ENCODE data around the gene EIF4A3.

The EIF4A3 gene

DNA sequence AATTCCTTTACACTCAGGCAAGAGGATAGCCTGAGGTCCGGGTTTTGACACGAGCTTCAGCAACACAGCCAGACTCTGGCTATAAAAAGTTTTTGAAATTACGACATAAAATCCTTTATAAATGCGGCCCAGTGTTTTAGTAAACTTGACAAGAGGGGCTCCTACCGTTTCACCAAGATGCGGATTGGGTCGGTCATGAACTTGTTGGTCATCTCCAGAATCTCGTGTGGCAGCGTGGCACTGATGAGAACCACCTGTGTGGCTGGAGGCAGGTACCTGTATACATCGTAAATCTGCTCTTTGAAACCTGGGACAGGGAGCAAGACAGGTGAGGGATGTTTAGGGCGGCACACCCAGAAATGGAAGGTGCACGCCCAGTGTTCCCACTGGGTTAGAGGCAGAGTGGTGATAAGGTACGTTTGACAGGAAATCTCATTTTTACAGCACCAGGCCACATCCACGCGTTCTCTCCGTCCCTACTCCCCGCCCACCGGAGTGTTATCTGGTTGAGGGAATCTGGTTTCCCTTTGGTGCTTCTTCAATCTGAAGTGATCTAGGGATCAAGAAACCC is 8.0 kb downstream of the EIF4A3 start:
- in situ Hi-C loops (cut with MboI; ENCODE audit: low sequenced_read_pairs), result no loop called here

DNA sequence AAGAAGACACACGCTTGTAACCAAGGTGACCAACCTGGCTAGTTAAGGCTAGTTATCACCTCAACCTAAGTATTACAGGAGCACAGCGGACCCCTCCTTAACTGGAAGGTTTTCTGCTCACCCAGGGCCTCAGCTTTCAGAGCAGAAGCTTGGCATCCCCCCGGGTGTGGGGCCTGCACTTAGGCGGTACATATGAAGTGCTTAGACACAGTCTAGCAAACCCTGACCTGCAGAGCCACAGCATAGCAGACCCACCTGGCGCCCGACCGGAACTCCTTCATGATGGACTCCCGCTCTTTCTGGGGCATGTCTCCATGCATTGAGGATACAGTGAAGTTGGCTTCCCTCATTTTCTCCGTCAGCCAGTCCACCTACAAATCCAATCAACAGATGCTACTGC is 9.8 kb downstream of the EIF4A3 start:
- in situ Hi-C loops (cut with MboI; ENCODE audit: low sequenced_read_pairs), result no loop called here

DNA sequence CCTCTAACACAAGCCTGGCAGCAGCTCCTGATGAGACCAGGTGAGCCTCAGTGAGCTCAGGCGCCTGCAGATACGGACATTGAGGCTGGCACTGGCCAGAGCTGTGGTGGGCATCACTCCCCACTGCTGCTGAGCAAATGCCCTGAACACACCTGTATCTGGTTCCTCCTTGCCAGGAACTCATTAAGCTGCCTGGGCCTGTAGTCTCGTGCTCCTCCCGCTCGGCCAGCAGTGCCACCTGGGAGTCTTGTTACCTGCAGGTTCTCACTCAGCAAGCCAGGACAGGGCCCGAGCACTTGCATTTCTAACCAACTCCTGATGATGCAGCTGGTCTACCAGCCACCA is 13.3 kb downstream of the EIF4A3 start:
- in situ Hi-C loops (cut with MboI; ENCODE audit: low sequenced_read_pairs), result no loop called here

DNA sequence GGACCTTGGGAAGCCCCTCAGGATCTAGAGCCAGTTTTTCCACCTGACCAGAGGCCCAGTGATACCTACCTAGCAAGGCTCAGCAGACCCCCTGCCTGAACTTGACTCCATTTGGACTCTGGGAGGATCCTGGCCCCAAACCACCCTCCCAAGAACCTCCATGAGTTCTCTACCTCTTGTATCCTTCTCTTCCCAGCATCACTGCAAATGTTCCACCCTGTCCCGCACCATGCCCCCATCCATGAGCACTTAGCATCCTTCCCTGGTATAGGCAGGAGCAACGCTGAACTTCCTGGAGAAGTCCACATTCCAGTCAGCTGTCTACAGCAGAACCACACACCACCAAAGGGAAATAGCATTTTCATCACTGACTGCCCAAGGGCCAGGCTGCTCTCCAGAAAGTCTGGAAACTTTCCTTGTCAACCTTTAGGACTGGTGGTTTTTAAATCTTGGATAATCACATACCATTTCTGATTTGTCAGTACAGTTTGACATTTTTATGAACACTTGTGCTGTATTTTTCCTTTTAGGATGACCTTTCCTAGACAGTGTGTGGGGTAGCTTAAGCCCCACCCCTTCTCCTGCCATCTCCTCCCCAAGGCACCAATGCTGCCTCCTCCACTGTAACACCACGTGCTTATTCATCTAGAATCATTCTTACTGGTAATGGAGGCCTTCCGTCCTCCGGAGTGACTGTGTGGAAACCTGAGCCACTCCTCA is 13.9 kb downstream of the EIF4A3 start:
- in situ Hi-C loops (cut with MboI; ENCODE audit: low sequenced_read_pairs), result no loop called here

DNA sequence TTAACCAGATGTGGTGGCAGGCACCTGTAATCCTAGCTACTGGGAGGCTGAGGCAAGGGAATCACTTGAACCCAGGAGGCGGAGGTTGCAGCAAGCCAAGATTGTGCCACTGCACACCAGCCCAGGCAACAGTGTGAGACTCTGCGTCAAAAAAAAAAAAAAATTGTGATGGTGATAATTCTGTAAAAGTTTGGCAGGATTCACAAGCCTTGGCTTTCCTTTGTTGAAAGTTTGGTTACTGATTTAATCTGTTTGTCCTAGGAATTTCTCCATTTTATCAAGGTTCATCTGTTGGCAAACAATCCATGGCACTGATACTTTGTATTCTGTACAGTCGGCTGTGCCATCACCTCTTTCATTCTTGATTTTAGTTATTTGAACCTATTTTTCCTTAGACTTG is 15.9 kb downstream of the EIF4A3 start:
- in situ Hi-C loops (cut with MboI; ENCODE audit: low sequenced_read_pairs), result no loop called here

DNA sequence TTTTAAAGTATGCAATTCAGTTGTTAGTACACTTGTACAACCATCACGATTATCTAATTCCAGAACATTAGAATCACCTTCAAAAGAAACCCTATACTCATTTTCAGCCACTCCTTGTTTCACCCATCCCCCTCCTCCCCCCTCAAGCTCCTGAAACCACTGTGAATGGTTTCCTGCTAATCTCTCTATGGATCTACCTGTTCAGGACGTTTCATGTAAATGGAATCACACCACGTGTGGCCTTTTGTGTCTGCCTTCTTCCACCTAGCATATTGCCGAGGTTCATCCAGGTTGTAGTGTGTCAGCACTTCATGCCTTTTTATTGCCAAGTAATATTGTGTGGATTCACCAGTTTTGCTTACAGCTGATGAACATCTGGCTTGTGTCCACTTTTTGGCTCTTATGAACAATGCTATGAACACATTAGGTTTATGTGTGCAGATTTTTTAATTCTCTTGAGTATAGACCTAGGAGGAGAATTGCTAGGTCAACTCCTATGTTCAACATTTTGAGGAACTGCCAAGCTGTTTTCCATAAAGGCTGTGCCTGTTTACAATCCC is 17.8 kb downstream of the EIF4A3 start:
- in situ Hi-C loops (cut with MboI; ENCODE audit: low sequenced_read_pairs), result no loop called here

DNA sequence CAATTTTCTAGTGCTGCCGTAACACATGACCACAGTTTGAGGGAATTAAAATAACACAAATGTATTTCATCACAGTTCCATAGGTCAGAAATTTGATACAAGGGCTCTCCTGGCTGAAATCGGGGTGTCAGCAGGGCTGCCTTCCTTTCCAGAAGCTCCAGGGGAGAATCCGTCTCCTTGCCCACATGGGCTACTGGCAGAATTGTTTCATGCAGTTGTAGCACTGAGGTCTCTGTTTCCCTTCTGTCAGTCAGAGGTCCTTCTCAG is 20.5 kb downstream of the EIF4A3 start:
- in situ Hi-C loops (cut with MboI; ENCODE audit: low sequenced_read_pairs), result no loop called here

DNA sequence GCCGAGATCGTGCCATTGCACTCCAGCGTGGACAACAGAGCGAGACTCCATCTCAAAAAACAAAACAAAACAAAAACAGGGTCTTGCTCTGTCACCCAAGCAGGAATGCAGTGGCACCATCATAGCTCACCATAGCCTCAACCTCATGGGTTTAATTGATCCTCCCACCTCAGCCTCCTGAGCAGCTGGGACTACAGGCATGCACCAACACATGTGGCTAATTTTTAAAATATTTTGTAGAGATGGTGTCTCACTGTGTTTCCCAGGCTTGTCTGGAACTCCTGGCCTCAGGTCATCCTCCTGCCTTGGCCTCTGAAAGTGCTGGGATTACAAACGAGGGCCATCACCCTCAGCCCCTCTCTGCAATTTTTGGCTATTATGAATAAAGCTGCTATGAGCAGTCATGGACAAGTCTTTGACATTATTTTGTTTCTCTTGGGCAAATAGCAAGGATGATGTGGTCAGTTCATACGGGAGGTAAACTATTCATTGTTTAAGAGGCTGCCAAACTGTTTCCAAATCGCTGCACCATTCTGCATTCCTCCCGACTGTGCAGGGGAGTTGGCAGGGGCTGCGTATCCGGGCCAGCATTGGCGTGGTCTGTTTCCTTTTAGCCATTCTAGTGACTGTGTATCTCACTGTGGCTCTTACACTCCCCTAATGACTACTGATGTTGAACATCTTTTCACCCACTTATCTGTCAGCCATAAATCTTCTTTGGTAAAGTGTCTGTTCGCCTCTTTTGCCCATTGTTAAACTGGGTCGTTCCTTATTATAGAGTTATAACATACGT is 21.1 kb downstream of the EIF4A3 start:
- in situ Hi-C loops (cut with MboI; ENCODE audit: low sequenced_read_pairs), result no loop called here

DNA sequence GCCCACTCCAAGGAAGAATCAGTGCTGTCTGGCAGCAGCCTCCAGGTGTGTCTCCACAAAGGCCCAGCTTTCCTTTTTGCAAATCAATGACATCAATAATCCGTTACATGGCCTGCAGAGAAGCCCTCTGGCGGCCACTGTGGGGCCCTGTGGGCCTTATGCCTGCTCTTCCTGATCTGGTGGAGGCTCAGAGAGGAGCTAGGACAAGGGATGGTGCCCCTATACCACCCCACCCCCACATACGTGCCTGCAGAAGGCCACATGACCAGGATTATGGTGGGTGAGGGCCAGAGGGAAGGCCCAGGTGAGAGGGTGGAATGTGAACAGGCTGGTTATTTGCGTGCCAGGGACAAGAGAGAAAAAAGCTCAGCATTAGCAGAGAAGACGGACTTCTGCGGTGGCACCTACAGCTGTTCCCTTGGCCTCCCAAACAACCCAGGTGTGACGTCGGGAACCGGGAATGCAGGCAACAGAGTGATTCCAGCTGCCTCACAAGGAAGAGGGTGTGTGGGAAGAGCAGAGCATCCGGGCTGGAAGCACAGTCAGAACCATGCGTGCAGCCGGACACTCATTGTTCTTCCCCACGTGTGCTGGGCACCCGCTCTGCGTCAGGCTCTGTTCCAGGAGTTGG is 22.5 kb downstream of the EIF4A3 start:
- in situ Hi-C loops (cut with MboI; ENCODE audit: low sequenced_read_pairs), result no loop called here

DNA sequence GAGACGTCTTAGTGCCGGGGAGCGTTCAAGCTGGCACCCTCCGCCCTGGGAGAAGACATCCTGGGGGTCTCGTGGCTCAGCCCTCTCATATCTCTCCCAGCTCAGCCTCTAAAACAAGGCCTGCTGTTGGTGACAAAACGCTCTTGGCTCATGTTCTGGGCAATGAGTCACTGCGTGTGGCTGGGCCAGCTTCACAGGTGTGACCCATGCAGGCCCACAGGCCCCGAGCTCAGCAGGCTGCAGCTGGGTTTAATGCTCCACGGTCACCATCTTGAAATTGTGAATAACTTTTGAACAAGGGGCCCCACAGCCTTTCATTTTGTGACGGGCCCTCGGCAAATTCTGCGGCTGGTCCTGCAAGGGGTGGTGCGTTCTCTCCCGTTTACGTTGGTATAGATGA is 23.1 kb downstream of the EIF4A3 start:
- in situ Hi-C loops (cut with MboI; ENCODE audit: low sequenced_read_pairs), result no loop called here

DNA sequence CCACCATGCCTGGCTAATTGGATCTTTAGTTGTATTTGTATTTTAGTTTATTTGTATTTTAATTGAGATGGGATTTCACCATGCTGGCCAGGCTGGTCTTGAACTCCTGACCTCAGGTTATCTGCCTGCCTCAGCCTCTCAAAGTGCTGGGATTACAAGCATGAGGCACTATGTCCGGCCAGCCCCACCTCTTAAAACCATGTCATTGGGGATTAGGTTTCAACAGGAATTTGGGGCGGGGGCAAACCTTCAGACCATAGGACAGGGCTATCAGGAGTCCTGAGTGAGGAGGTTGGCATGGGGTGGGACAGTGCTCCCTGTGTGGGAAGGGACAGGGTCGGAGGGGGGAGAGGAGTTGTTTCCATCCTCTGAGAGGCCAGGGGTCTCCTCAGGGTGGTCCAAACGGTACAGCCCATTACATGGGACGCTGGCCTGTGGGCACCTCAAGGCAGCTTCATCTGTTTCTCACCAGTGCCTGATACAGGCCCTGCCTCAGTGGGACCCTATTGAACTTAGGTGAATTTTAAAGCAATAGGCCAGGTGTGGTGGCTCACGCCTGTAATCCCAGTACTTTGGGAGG is 23.9 kb downstream of the EIF4A3 start:
- in situ Hi-C loops (cut with MboI; ENCODE audit: low sequenced_read_pairs), result no loop called here

DNA sequence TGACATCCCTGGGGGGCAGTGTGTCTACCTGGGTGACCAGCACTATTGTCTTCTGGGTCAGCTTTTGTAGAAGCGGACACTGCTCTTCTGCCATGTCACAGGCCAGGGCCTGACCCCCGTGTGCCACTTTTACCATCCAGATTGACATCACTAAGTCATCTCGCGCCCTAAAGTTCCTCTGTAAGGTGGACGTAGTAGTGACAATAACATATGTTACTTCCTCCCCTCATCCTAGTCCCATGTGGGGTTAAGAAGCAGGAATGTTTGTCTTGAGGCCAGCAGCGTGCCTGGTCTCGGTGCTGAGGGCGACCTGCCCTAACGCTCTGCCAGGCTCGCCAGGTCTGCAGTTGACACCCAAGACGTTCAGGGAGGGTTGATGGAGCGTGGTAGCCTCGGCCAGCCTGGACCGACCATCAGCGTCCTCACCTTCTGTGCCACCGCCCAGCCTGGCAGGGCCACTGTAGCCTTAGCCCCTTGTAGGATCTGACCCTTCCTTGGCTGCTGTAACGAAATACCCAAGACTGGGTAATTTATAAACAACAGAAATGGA is 24.8 kb downstream of the EIF4A3 start:
- in situ Hi-C loops (cut with MboI; ENCODE audit: low sequenced_read_pairs), result no loop called here

DNA sequence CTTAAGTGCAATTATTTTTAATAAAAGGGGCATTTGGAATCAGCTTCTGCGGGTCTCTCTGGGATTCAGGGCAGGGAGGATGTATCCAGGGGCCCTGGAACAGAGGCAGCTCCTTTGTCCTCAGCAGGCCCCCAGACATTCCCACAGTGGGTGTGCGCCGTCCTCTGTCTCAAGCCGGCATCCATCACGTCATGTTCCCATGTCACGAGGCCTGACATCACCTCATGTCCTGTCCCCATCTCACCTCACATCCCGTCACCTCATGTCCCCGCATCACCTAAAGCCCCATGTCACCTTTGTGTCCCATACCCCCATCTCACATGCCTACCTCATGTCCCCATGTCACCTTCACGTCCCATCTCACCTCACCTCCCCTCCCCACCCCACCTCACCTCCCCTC is 27.1 kb downstream of the EIF4A3 start:
- in situ Hi-C loops (cut with MboI; ENCODE audit: low sequenced_read_pairs), result no loop called here

DNA sequence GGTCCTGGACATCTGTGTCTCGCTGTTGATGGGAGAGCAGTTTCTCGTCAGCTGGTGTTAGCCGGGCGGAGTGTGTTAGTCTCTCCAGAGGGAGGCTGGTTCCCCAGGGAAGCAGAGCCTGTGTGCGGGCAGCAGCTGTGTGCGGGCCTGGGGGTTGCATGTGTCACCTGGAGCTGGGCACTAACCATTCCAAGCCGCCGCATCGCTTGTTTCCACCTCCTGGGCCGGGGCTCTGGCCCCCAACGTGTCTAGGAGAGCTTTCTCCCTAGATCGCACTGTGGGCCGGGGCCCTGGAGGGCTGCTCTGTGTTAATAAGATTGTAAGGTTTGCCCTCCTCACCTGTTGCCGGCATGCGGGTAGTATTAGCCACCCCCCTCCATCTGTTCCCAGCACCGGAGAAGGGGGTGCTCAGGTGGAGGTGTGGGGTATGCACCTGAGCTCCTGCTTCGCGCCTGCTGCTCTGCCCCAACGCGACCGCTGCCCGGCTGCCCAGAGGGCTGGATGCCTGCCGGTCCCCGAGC is 27.6 kb downstream of the EIF4A3 start:
- in situ Hi-C loops (cut with MboI; ENCODE audit: low sequenced_read_pairs), result no loop called here

DNA sequence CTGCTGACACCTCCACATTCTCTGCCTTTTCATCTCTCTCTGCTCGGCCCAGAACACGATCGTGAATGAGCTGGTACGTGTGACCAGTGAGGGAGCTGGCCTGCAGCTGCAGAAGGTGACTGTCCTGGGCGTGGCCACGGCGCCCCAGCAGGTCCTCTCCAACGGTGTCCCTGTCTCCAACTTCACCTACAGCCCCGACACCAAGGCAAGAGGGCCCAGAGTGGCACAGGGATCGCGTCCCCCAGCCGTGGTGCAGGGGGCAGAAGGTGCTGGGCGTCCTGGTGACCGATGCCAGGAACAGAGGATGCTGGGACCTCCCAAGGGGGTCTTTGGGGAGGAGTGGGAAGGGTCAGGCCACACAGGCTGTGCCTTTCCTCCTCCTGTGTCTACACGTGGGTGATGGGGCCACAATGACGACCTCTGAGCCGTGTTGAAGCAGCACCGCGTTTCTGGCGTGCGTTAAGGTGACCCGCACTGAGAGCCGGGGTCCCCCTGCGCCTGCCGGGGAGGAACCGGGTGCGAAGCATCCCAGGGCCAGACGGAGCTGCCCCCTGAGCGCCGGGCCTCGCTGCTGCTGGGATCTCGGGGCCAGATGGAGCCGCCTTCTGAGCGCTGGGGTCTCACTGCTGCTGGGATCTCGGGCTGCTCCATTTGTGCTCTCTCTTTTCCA is 28.2 kb downstream of the EIF4A3 start:
- in situ Hi-C loops (cut with MboI; ENCODE audit: low sequenced_read_pairs), result no loop called here

DNA sequence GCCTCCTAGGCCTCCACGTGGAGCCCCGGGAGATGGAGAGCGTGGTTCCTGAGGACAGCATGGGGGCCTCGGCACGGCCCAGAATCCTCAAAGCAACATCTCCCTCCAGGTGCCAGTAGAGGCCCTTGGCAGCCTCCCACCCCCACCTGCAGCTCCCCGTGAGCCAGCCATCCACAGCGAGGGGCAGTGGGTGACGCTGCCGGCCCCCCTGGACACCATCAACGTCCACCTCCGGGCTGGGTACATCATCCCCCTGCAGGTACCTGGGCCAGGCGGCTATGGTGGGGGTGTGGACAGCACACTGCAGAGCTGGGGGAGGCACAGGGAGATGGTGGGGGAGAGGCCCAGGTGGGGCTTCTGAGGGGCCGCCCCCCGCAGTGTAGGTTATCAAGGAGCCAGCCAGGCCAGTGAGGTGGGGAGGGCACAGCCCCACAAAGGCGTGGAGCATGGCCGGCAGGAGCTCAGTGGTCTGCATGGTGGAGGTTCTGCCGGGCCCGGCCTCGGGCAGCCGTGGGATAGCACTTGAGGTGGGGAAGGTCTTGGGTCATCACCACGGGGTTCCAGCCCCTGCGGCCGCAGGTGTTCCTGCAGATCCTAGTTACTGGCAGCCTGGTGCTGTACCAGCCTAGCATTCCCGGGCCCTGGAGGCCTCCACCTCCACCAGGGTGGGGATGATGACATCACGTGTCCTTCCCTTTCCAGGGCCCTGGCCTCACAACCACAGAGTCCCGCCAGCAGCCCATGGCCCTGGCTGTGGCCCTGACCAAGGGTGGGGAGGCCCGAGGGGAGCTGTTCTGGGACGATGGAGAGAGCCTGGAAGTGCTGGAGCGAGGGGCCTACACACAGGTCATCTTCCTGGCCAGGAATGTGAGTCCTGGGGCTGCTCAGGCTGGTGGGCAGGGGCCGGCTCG is 29.2 kb downstream of the EIF4A3 start:
- in situ Hi-C loops (cut with MboI; ENCODE audit: low sequenced_read_pairs), result no loop called here

DNA sequence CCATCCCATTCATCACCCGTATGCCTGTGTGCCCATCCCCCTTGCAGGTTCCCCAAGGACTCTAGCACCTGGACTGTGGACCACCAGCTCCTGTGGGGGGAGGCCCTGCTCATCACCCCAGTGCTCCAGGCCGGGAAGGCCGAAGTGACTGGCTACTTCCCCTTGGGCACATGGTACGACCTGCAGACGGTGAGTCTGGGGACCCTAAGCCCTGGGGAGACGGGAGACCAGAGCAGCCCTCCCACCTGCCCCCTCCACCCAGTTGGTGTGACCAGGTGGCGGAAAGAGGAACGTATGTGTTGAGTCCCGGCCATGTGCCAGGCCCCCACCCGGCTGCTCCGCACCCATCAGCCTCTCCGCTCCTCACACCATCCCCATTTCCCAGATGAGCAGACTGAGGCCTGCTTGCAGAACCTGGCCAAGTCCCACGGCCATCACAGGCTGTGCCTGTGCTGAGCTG is 30.0 kb downstream of the EIF4A3 start:
- in situ Hi-C loops (cut with MboI; ENCODE audit: low sequenced_read_pairs), result no loop called here

DNA sequence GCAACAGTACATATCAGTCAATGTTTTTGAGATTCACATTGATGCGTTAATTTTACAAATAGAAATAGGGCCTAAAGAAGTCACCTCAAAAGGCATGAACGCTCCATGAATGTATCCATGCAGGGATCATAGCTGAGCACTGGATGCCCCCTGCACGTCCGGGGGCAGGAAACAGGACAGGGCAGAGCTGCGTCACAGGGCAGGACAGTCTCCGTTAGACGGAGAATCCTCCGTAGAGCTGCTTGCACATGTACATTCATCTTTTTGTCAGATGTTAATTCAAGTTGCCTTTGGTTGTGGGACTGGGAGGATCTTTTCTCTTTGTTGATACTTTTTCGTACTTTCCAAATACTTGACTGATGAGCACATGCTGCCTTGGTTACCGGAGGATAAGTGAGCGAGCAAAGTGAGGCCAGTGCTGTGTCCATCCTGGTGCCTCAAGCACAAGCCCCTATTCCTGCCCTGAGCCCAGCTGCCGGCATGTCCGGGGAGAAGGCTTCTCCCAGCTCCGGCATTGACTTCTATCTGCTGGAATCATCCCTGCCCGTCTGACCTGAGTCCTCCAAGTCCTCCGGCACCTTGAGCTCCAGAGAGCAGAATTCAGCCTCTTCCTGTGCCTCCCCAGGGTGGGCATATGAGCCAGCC is 30.5 kb downstream of the EIF4A3 start:
- in situ Hi-C loops (cut with MboI; ENCODE audit: low sequenced_read_pairs), result no loop called here

DNA sequence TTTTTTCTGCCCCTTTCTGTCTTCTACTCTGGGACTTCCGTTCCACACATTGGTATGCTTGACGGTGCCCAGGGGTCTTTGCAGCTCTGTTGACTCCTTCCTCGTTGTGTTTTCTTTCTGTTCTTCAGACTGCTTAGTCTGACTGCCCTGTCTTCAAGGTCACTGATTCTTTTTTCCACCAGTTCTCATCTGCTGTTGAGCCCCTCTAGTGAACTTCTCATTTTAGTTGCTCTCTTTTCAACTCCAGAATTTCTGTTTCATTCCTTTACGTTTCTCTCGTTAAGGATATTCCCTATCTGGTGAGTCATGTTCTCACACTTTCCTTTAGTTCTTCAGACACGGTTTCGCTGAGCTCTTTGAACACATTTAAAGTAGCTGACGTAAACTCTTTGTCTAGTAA is 31.8 kb downstream of the EIF4A3 start:
- in situ Hi-C loops (cut with MboI; ENCODE audit: low sequenced_read_pairs), result no loop called here

Measured in HL-60/S4 treated with phorbol 12-myristate 13-acetate at 8.2 ng/mL for 4 days and 3 days (cell line).